ENCODE results near the gene DLG2. TPM values are rescaled to one million over a fixed set of nuclear protein-coding genes. Genes with fewer than 3 reads are reported as not detected.

The DLG2 gene
- total and polyA plus RNA-seq, 2 of the 8 experiments (the other 6 are each of a cell fraction or from before 2014, with no cell fraction given), result 1.7 to 14.3 TPM

DNA sequence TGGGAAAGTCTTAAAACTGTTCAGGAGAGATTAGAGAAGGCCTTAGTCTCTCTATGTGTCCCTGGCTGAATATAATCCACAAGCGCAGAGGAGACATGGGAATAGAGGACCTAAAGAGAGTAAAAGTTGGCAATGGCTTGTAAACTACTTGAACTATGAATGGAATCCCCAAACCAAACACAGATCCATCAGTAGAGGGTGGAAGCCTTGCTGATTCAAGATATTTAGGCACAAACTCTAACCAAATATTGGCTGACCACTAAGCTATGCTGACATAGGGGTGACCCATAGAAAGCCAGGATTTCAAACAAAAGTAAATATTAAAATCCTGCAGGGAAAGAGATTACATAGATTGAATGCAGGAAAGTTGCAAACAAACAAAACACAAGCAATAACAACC is 439.2 kb downstream of the DLG2 start:
- Histone ChIP-seq H3K56ac (replicated peaks; ENCODE audit: insufficient read length, low read depth, low read length) (no peak overlapping the region), H2BK5ac (ENCODE audit: low read depth, low read length) (no peak overlapping the region), H4K20me1 (replicated peaks in 1 of 2; ENCODE audit: control insufficient read depth in 1 of 2, insufficient read depth in 2 of 2, low read length in 2 of 2) (no peaks in the 10 kb centered on the region), H3K23me2 (ENCODE audit: low read depth, low read length) (no peaks in the 10 kb centered on the region; the same call in 1 of the 2 replicates), H2AFZ (ENCODE audit: low read length) (0 out of 2 replicates have a peak overlapping the region, but pooled peaks have one; percentile 20), H3K36me3 (ENCODE audit: control insufficient read depth in 2 of 4, insufficient read depth in 4 of 4, low read length in 3 of 4) (no peaks in the 10 kb centered on the region), H3K27me3 (replicated peaks in 1 of 4; ENCODE audit: control insufficient read depth in 3 of 4, extremely low read depth in 1 of 4, insufficient read depth in 3 of 4, low read length in 3 of 4) (no peaks in the 10 kb centered on the region), H3K79me1 (ENCODE audit: low read depth, low read length) (no peaks in the 10 kb centered on the region), H3K4me2 (ENCODE audit: insufficient read depth in 1 of 2, low read depth in 2 of 2, low read length in 2 of 2) (no peak overlapping the region), H3K79me2 (ENCODE audit: control insufficient read depth in 1 of 2, insufficient read depth in 2 of 2, low read length in 2 of 2) (no peaks in the 10 kb centered on the region), H3K18ac (ENCODE audit: extremely low read depth, low read length) (no peak overlapping the region), H2BK20ac (ENCODE audit: low read length) (no peak overlapping the region), H4K5ac (ENCODE audit: insufficient read length, low read depth, low read length) (no peak overlapping the region), H2BK120ac (replicated peaks; ENCODE audit: low read depth, low read length) (no peak overlapping the region), H3K4me1 (replicated peaks in 1 of 4; ENCODE audit: control insufficient read depth in 3 of 4, insufficient read depth in 4 of 4, low read length in 3 of 4) (no peaks in the 10 kb centered on the region), H2BK12ac (ENCODE audit: low read depth, low read length) (no peak overlapping the region), H3K4ac (replicated peaks; ENCODE audit: insufficient read length, low read depth, low read length) (no peak overlapping the region), H4K91ac (replicated peaks; ENCODE audit: insufficient read length, low read length) (no peak overlapping the region), H2AK5ac (ENCODE audit: low read depth, low read length) (no peak overlapping the region), H3K9me3 (ENCODE audit: insufficient read depth in 2 of 2, low read depth in 1 of 2, low read length in 1 of 2) (no peaks in the 10 kb centered on the region), H3K9ac (replicated peaks in 1 of 4; ENCODE audit: extremely low read depth in 1 of 4, low read depth in 3 of 4, low read length in 3 of 4) (no peak overlapping the region), H4K8ac (ENCODE audit: extremely low read depth, insufficient read depth, low read length) (no peak overlapping the region), H3K23ac (ENCODE audit: insufficient read length) (no peak overlapping the region), H2BK15ac (ENCODE audit: low read length) (no peak overlapping the region), H3K14ac (ENCODE audit: insufficient read length) (no peak overlapping the region), H3K4me3 (ENCODE audit: extremely low read depth in 1 of 4, insufficient read depth in 2 of 4, low read depth in 3 of 4, low read length in 4 of 4) (no peak overlapping the region), H3K27ac (ENCODE audit: low read depth, low read length) (no peak overlapping the region)
- DNase-seq (ENCODE audit: low read depth in 1 of 2, low spot score in 2 of 2), result no peak
- WGBS, 2 experiments (ENCODE audit: extremely low coverage in 1 of 2, insufficient coverage in 1 of 2, insufficient read length in 1 of 2, insufficient replicate concordance in 2 of 2, low coverage in 1 of 2, low lambda C conversion rate in 2 of 2, missing lambda C conversion rate in 1 of 2), result 92% methylated on average over 1 of the region's 1 CpG; no CpG with 5 or more reads in 1 of the 2 experiments
- CTCF ChIA-PET (ENCODE audit: partially characterized antibody), result no interaction called here
- TF ChIP-seq, protein P1, sequence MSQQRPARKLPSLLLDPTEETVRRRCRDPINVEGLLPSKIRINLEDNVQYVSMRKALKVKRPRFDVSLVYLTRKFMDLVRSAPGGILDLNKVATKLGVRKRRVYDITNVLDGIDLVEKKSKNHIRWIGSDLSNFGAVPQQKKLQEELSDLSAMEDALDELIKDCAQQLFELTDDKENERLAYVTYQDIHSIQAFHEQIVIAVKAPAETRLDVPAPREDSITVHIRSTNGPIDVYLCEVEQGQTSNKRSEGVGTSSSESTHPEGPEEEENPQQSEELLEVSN (IDR thresholded peaks at IDR 0.05), result no peak
- TF ChIP-seq EZH2 (IDR thresholded peaks at IDR 0.05; ENCODE audit: low read depth, low read length, severe bottlenecking), result no peak
- TF ChIP-seq MAFK (IDR thresholded peaks at IDR 0.05; ENCODE audit: low read depth, low read length), result no peak
- no peak for TF ChIP-seq HDAC6 (IDR thresholded peaks at IDR 0.05; ENCODE audit: low read depth, low read length)
- TF ChIP-seq POLR2AphosphoS5 (IDR thresholded peaks at IDR 0.05; ENCODE audit: low read depth, low read length), result no peak
- TF ChIP-seq JUN (IDR thresholded peaks at IDR 0.05; ENCODE audit: low read depth, low read length), result no peak
- TF ChIP-seq CHD1 (IDR thresholded peaks at IDR 0.05; ENCODE audit: low read depth, low read length), result no peak
- TF ChIP-seq, protein P2, sequence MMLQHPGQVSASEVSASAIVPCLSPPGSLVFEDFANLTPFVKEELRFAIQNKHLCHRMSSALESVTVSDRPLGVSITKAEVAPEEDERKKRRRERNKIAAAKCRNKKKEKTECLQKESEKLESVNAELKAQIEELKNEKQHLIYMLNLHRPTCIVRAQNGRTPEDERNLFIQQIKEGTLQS (IDR thresholded peaks at IDR 0.05; ENCODE audit: insufficient read depth, low read depth, low read length), result no peak
- TF ChIP-seq EGR1 (IDR thresholded peaks at IDR 0.05; ENCODE audit: borderline replicate concordance, low read depth, low read length), result no peak
- no peak for TF ChIP-seq SIX5 (IDR thresholded peaks at IDR 0.05; ENCODE audit: low read depth, low read length)
- FAIRE-seq, result no peak
- POLR2A ChIA-PET (ENCODE audit: partially characterized antibody), result no interaction called here
